Stimulated activated naive CD8-positive, alpha-beta T cell treated with anti-CD3 and anti-CD28 coated beads, Interleukin-15, amount 100 ng/mL, for 72 hours (primary cell): ENCODE measurements around the gene ZP3.
"Not testable (repeated sequence)": the region's sequence is repeated elsewhere in the genome, so short reads cannot be mapped to it uniquely, and the experiment has no call there.

ENCODE experiments used
- ATAC-seq: fragments of 150-1000 bp; cut with Tn5 transposase; 2 replicates; pipeline ENCODE4 v1.10.0; 2021; ENCODE audit warnings: mild to moderate bottlenecking, moderate library complexity
- DNase-seq, 2 donors: peaks; one replicate each; pipeline ENCODE4 v3.0.0; 2021 to 2022
- H3K27ac Mint-ChIP-seq, 2 donors: one replicate each; pipeline ENCODE4 v1.8.0; 2022; ENCODE audit warnings: mild to moderate bottlenecking in 2 of 2, mixed read lengths in 2 of 2, moderate library complexity in 2 of 2
- H3K27me3 Mint-ChIP-seq: one replicate; pipeline ENCODE4 v1.8.0; 2022; ENCODE audit warnings: mixed read lengths
- H3K4me1 Mint-ChIP-seq: one replicate; pipeline ENCODE4 v1.8.0; 2022; ENCODE audit warnings: mild to moderate bottlenecking, mixed read lengths
- H3K4me3 Mint-ChIP-seq, 2 donors: one replicate each; pipeline ENCODE4 v1.8.0; 2022; ENCODE audit warnings: mild to moderate bottlenecking in 2 of 2, mixed read lengths in 2 of 2, moderate library complexity in 1 of 2
- H3K9me3 Mint-ChIP-seq, 2 donors: one replicate each; pipeline ENCODE4 v1.8.0; 2022; ENCODE audit warnings: mixed read lengths in 2 of 2

Gene ZP3

GRCh38 chr7:76425558-76425957, 808 bp downstream of the ZP3 start:
- peaks cover 33% of the 10 kb centered on the region for H3K4me1 Mint-ChIP-seq
- H3K27ac Mint-ChIP-seq, DNase-seq, H3K9me3 Mint-ChIP-seq, ATAC-seq, H3K4me3 Mint-ChIP-seq: not testable (repeated sequence)
- H3K27me3 Mint-ChIP-seq: peaks cover 19% of the 10 kb centered on the region

DNA sequence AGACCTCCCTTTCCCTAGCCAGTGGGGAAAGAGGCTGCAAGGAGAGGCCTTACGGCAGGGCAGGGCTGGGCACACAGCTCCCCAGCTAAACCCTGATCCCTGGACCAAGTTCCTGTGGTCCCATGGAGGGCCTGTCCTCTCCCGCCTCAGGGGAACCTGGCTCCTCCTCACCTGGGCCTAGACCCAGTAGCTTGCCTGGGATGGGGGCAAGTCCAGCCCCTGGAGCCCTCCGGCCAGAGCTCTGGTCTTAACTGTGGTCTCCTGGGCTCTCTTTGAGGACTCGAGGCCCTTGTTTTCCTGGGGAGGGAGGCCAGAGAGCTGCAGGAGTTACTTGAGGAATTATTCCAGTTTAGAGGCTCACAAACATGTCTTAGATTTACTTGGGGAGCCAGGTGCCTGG, 1.5 kb downstream of the ZP3 start:
- no peaks in the 10 kb centered on the region for H3K9me3 Mint-ChIP-seq
- no peak overlapping the region for H3K4me3 Mint-ChIP-seq
- no peak overlapping the region for H3K27ac Mint-ChIP-seq
- DNase-seq (no peak), ATAC-seq (no peak)
- H3K27me3 Mint-ChIP-seq: peaks cover 19% of the 10 kb centered on the region
- H3K4me1 Mint-ChIP-seq: peaks cover 33% of the 10 kb centered on the region

GRCh38 chr7:76427635-76428034, 2.9 kb downstream of the ZP3 start:
- H3K27me3 Mint-ChIP-seq: peaks cover 19% of the 10 kb centered on the region
- DNase-seq (no peak), ATAC-seq (no peak)
- no peak overlapping the region for H3K27ac Mint-ChIP-seq
- H3K4me3 Mint-ChIP-seq: no peak overlapping the region
- peaks cover 33% of the 10 kb centered on the region for H3K4me1 Mint-ChIP-seq
- no peaks in the 10 kb centered on the region for H3K9me3 Mint-ChIP-seq

- H3K27ac Mint-ChIP-seq: no peak overlapping the region
- no peak for ATAC-seq
- H3K27me3 Mint-ChIP-seq: peaks cover 19% of the 10 kb centered on the region
- H3K9me3 Mint-ChIP-seq: no peaks in the 10 kb centered on the region
- no peak for DNase-seq
- H3K4me1 Mint-ChIP-seq: peaks cover 33% of the 10 kb centered on the region
- H3K4me3 Mint-ChIP-seq: no peak overlapping the region
These were observed 3.5 kb downstream of the ZP3 start for GRCh38 chr7:76428149-76428823.

DNA sequence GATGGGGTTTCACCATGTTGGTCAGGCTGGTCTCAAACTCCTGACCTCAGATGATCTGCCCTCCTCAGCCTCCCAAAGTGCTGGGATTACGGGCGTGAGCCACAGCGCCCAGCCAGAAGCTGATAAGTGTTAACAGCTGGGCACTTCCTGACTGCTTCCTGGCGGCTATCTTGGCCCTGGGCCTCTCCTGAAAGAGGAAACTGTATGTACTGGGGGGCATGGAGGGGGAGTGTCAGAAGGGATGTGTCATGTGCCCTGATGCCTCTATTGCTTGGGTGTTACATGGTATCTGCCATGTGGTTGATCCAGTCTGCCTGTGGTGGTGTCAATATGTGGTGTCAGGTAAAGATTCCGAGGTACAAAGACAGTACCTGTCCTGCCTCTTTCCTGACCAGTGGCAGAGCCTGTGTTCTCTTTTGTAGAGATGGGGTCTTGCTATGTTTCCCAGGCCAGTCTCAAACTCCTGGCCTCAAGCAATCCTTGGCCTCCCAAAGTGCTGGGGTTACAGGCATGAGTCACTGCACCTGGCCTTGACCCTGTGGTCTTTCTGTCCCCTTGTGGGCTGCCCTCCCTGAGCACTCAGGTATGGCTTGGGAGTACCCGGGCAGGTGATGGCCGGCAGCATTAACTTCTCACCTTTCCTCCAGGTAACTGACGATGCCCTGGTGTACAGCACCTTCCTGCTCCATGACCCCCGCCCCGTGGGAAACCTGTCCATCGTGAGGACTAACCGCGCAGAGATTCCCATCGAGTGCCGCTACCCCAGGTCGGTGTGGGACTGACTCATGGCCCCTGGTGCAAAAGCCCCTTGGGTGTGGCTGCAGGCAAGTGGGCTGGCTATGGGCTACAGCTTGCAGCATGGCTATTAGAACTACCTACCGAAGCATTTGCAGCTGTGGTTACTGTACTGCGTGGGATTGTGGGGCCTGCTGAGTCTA, 4.4 kb downstream of the ZP3 start:
- no peak overlapping the region for H3K4me3 Mint-ChIP-seq
- DNase-seq: no peak
- peaks cover 29% of the 10 kb centered on the region for H3K4me1 Mint-ChIP-seq
- H3K27ac Mint-ChIP-seq: no peak overlapping the region
- H3K27me3 Mint-ChIP-seq: peaks cover 13% of the 10 kb centered on the region
- H3K9me3 Mint-ChIP-seq: no peaks in the 10 kb centered on the region
- ATAC-seq: no peak

- Mint-ChIP-seq H3K27ac (no peak overlapping the region), H3K27me3 (peaks cover 2% of the 10 kb centered on the region), H3K9me3 (no peaks in the 10 kb centered on the region), H3K4me1 (peaks cover 18% of the 10 kb centered on the region), H3K4me3 (no peak overlapping the region)
- DNase-seq (no peak), ATAC-seq (no peak)
These were observed 5.5 kb downstream of the ZP3 start for GRCh38 chr7:76430211-76430610.

GRCh38 chr7:76430836-76431235, 6.1 kb downstream of the ZP3 start:
- ATAC-seq: no peak
- Mint-ChIP-seq H3K27me3 (no peaks in the 10 kb centered on the region), H3K9me3 (no peaks in the 10 kb centered on the region), H3K27ac (no peak overlapping the region), H3K4me3 (no peak overlapping the region), H3K4me1 (peaks cover 17% of the 10 kb centered on the region)
- no peak for DNase-seq

GRCh38 chr7:76437873-76438272, 13.1 kb downstream of the ZP3 start:
- not testable (repeated sequence) for H3K27me3 Mint-ChIP-seq, H3K4me1 Mint-ChIP-seq, H3K27ac Mint-ChIP-seq, H3K9me3 Mint-ChIP-seq, H3K4me3 Mint-ChIP-seq
- peak; percentile 78 for ATAC-seq
- peak; percentile 47 to 60 for DNase-seq

GRCh38 chr7:76439120-76439888, 14.6 kb downstream of the ZP3 start:
- not testable (repeated sequence) for H3K4me3 Mint-ChIP-seq, H3K27ac Mint-ChIP-seq, H3K9me3 Mint-ChIP-seq, DNase-seq, H3K27me3 Mint-ChIP-seq, ATAC-seq
- peaks cover 14% of the 10 kb centered on the region for H3K4me1 Mint-ChIP-seq

- not testable (repeated sequence) for H3K27ac Mint-ChIP-seq, H3K27me3 Mint-ChIP-seq, ATAC-seq, H3K9me3 Mint-ChIP-seq, H3K4me3 Mint-ChIP-seq, DNase-seq
- peaks cover 21% of the 10 kb centered on the region for H3K4me1 Mint-ChIP-seq
These were observed 15.7 kb downstream of the ZP3 start for GRCh38 chr7:76440404-76440803.

DNA sequence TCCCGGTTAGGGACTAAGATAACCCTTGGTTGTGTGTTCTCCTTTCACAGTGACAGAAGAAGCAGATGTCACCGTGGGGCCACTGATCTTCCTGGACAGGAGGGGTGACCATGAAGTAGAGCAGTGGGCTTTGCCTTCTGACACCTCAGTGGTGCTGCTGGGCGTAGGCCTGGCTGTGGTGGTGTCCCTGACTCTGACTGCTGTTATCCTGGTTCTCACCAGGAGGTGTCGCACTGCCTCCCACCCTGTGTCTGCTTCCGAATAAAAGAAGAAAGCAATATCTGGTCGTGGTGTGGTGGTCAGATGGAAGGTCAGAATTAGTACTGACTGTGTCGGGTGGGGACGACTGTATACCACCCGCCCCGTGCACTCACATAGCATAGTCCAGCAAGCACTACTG, 17.0 kb downstream of the ZP3 start:
- not testable (repeated sequence) for DNase-seq, H3K4me3 Mint-ChIP-seq, H3K27me3 Mint-ChIP-seq, H3K27ac Mint-ChIP-seq, H3K9me3 Mint-ChIP-seq
- peaks cover 21% of the 10 kb centered on the region for H3K4me1 Mint-ChIP-seq
- peak; percentile 40 for ATAC-seq

- H3K4me1 Mint-ChIP-seq: peaks cover 21% of the 10 kb centered on the region
- ATAC-seq, H3K4me3 Mint-ChIP-seq, H3K27ac Mint-ChIP-seq, DNase-seq, H3K9me3 Mint-ChIP-seq, H3K27me3 Mint-ChIP-seq: not testable (repeated sequence)
These were observed 18.1 kb downstream of the ZP3 start for GRCh38 chr7:76442664-76443446.

- ATAC-seq: peak; percentile 89
- peak overlapping the region; percentile 37 to 56 for H3K4me3 Mint-ChIP-seq
These were observed 19.1 kb downstream of the ZP3 start for GRCh38 chr7:76443846-76444245.

DNA sequence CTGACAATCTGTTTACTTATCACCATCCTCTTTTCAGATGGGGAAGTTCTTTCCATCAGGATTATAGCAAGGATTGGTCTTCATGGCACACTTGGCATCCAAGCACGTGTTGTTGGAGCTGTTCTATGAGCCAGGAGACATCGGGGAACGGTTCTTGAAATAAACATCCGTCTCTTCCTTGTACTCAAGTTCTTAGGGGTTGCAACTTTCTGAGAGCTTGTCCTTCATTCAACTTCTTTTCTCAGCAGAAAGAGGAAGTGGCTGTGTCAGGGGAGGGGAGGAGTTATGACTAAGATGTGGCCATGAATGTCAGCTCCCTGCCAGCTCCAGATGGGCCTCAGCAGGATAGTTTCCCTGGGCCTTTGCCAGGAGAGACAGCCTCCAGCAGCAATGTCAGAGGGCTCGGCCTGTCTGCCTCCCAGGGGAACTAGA, 20.8 kb downstream of the ZP3 start:
- peak overlapping the region in 1 of 2 donors; percentile 42 for H3K4me3 Mint-ChIP-seq
- DNase-seq (peak in 1 of 2 donors; percentile 45), ATAC-seq (peak; percentile 82)
- not testable (repeated sequence) for H3K27me3 Mint-ChIP-seq, H3K9me3 Mint-ChIP-seq
- H3K4me1 Mint-ChIP-seq: peaks cover 21% of the 10 kb centered on the region
- H3K27ac Mint-ChIP-seq: peak overlapping the region in 1 of 2 donors; percentile 86

More at GRCh38 chr7:76443846-76444245, 19.1 kb downstream of the ZP3 start:
- DNase-seq: peak; percentile 29 to 52
- H3K4me1 Mint-ChIP-seq: peaks cover 21% of the 10 kb centered on the region
- H3K27ac Mint-ChIP-seq: peak overlapping the region; percentile 58 to 67
- not testable (repeated sequence) for H3K9me3 Mint-ChIP-seq, H3K27me3 Mint-ChIP-seq

DNA sequence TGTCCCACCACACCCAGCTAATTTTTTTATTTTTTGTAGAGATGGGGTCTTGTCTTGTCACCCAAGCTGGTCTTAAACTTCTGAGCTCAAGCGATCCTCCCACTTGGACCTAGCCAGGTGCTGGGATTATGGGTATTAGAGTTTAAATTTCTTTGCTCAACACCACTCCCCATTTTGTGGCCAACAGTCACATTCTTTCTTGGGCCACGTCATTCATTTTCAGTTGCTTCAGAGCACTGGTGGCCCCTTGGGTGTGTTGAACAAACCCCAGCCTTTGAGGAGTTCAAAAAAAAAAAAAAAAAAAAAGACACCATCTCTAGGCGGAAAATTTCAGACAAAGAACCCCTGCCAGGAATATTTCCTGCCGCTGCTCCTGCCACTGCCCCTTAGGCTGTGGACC, 32.3 kb downstream of the ZP3 start:
- not testable (repeated sequence) for ATAC-seq, H3K27ac Mint-ChIP-seq, DNase-seq, H3K9me3 Mint-ChIP-seq, H3K4me3 Mint-ChIP-seq, H3K4me1 Mint-ChIP-seq, H3K27me3 Mint-ChIP-seq
